GM20000 (cell line): ENCODE results near the gene CDH23.

Source experiments
- DNase-seq: peaks from one replicate; pipeline ENCODE4 v3.0.0; 2012; ENCODE audit warnings: low spot score
- TF ChIP-seq, protein P1 (sequence below): IDR thresholded peaks from 2 replicates; pipeline ENCODE4 v1.5.1; 2012; ENCODE audit warnings: mild to moderate bottlenecking, control low read depth; ENCODE audit errors: extremely low read depth, missing control alignments

CDH23 gene

DNA sequence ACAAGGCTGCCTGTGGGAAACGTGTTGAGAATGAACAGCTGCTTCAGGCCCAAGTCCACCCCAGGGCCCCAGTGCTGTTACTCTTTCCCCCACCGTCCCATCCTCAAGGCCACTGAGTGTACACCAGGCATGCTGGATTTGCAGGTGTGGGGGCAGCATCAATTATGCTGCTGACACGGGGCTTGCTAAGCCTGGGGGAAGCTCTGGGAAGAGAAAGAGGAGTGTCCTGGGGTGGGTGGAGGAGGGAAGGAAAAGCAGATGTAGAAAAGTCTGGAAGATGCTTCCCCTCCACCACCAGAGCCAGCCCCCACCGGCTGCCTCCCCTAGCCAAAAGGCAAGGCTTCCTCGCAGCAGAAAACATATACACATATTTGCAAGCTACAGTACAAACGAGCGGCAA, 153.9 kb downstream of the CDH23 start:
- TF ChIP-seq, protein P1, sequence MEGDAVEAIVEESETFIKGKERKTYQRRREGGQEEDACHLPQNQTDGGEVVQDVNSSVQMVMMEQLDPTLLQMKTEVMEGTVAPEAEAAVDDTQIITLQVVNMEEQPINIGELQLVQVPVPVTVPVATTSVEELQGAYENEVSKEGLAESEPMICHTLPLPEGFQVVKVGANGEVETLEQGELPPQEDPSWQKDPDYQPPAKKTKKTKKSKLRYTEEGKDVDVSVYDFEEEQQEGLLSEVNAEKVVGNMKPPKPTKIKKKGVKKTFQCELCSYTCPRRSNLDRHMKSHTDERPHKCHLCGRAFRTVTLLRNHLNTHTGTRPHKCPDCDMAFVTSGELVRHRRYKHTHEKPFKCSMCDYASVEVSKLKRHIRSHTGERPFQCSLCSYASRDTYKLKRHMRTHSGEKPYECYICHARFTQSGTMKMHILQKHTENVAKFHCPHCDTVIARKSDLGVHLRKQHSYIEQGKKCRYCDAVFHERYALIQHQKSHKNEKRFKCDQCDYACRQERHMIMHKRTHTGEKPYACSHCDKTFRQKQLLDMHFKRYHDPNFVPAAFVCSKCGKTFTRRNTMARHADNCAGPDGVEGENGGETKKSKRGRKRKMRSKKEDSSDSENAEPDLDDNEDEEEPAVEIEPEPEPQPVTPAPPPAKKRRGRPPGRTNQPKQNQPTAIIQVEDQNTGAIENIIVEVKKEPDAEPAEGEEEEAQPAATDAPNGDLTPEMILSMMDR, result no peak
- DNase-seq, result no peak

- TF ChIP-seq, protein P1, result no peak
- DNase-seq, result no peak
These were observed 155.2 kb downstream of the CDH23 start for GRCh38 chr10:71551970-71552369.

- no peak for DNase-seq
These were observed 156.7 kb downstream of the CDH23 start for GRCh38 chr10:71553432-71553831.

GRCh38 chr10:71554671-71555070, 158.0 kb downstream of the CDH23 start:
- no peak for DNase-seq
- TF ChIP-seq, protein P1, result no peak

More at GRCh38 chr10:71553432-71553831, 156.7 kb downstream of the CDH23 start:
- TF ChIP-seq, protein P1, result no peak

DNA sequence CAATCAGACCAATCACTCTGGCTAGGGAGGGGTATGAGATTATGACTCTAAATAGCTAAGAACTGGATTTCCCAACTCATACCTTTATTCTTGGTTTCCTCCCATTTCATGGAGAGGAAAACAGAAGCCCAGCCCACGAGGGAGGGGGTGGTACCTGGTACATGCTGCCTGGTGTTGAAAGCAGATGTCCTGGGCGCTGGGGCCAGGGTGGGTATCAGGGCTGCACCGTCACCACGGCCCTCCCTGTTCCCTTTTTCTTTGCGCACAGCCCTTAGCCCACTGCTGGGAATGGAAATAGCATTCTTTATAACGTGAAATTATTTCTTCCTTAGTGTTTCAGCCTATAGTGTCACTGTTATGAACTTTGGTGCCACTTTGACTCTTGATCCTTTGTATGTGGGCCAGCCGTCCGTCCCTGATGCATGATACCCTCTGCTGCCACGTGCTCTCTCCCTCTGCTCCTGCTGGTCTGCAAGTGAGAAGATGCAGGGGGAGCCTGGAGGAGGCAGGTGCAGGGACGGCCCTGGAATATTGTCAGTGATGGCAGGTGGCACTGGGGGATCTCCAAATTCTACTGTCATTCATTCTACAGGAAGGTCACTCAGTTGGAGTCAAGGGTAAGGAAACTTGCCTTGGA, 158.5 kb downstream of the CDH23 start:
- TF ChIP-seq, protein P1, result no peak
- DNase-seq, result no peak

DNA sequence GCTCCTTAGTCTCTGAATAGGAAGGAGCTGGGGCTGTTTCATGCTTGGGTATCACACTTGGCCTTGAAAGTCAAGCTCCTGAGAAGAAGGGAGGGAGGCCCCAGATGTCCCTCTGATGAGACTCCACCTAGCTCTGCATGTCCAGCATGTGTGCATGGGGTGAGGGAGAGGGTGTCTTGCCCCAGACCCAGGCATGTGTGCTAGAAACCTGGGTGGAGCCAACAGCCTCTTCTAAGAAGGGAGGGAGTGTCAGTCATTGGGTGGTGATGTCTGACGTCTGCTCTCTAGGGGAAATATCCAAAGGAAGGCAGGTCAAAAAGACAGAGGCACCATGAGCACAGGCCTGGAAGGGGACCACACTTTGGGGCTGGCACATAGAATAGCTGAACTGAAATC, 159.0 kb downstream of the CDH23 start:
- DNase-seq, result no peak
- TF ChIP-seq, protein P1, result no peak

GRCh38 chr10:71558991-71559390, 162.3 kb downstream of the CDH23 start:
- TF ChIP-seq, protein P1, result no peak
- DNase-seq, result no peak
